Progenitor cell of endocrine pancreas (in vitro differentiated cells): ENCODE data around the gene KLF1. TPM values are rescaled to one million over a fixed set of nuclear protein-coding genes. Genes with fewer than 3 reads are reported as not detected.

ENCODE experiments used
- DNase-seq: peaks from one replicate; pipeline ENCODE4 v3.0.0; 2021; ENCODE audit warnings: low spot score; ENCODE audit not compliant: unreplicated experiment
- H3K27ac Mint-ChIP-seq: 2 replicates; pipeline ENCODE4 v1.8.0; 2021; ENCODE audit warnings: mild to moderate bottlenecking, moderate library complexity, mixed read lengths
- H3K27me3 Mint-ChIP-seq: 2 replicates; pipeline ENCODE4 v1.8.0; 2021; ENCODE audit warnings: mixed read lengths
- H3K36me3 Mint-ChIP-seq: 2 replicates; pipeline ENCODE4 v1.8.0; 2022; ENCODE audit warnings: mixed read lengths; ENCODE audit not compliant: insufficient read depth
- H3K4me1 Mint-ChIP-seq: 2 replicates; pipeline ENCODE4 v1.8.0; 2021; ENCODE audit warnings: low read depth, mixed read lengths
- H3K4me3 Mint-ChIP-seq: 2 replicates; pipeline ENCODE4 v1.8.0; 2021; ENCODE audit warnings: low read depth, mild to moderate bottlenecking, moderate library complexity, mixed read lengths
- H3K9me3 Mint-ChIP-seq: 2 replicates; pipeline ENCODE4 v1.8.0; 2021; ENCODE audit warnings: low read depth, mixed read lengths
- CTCF ChIP-seq: fragments of 200-600 bp; sonication (generic); IDR thresholded peaks from one replicate; pipeline ENCODE4 v1.5.0; 2021; ENCODE audit warnings: antibody characterized with exemption, mild to moderate bottlenecking; ENCODE audit not compliant: unreplicated experiment
- total RNA-seq: library from RNA; stranded (reverse); gene quantifications from 2 replicates; pipeline ENCODE4 v1.2.1, GENCODE V29; 2021

The KLF1 gene
- total RNA-seq, 1 donor from 2014 or later: not detected

- peak overlapping the region; percentile 97 for H3K27ac Mint-ChIP-seq
- H3K4me1 Mint-ChIP-seq: peaks cover 8% of the 10 kb centered on the region
- DNase-seq: no peak
Observed at GRCh38 chr19:12880551-12881171, 6.3 kb downstream of the KLF1 start.

GRCh38 chr19:12875086-12875485 is 11.9 kb downstream of the KLF1 start:
- Mint-ChIP-seq H3K36me3 (peaks cover 25% of the 10 kb centered on the region), H3K4me3 (no peak overlapping the region), H3K9me3 (peaks cover 8% of the 10 kb centered on the region), H3K4me1 (no peaks in the 10 kb centered on the region), H3K27me3 (no peaks in the 10 kb centered on the region), H3K27ac (no peak overlapping the region)
- no peak for DNase-seq
- TF ChIP-seq CTCF: no peak

More at GRCh38 chr19:12880551-12881171, 6.3 kb downstream of the KLF1 start:
- peak overlapping the region; percentile 82 for H3K4me3 Mint-ChIP-seq
- no peaks in the 10 kb centered on the region for H3K9me3 Mint-ChIP-seq
- peaks cover 3% of the 10 kb centered on the region for H3K36me3 Mint-ChIP-seq
- peaks cover 3% of the 10 kb centered on the region for H3K27me3 Mint-ChIP-seq
- no peak for TF ChIP-seq CTCF

- peaks cover 25% of the 10 kb centered on the region for H3K36me3 Mint-ChIP-seq
- TF ChIP-seq CTCF: no peak
- peaks cover under 1% of the 10 kb centered on the region for H3K27me3 Mint-ChIP-seq
- H3K9me3 Mint-ChIP-seq: peaks cover 8% of the 10 kb centered on the region
- no peak for DNase-seq
- H3K4me1 Mint-ChIP-seq: no peaks in the 10 kb centered on the region
- H3K27ac Mint-ChIP-seq: no peak overlapping the region
- no peak overlapping the region for H3K4me3 Mint-ChIP-seq
Observed at GRCh38 chr19:12873891-12874745, 12.9 kb downstream of the KLF1 start.

- DNase-seq: no peak
- peaks cover 8% of the 10 kb centered on the region for H3K9me3 Mint-ChIP-seq
- no peak overlapping the region for H3K27ac Mint-ChIP-seq
- no peak for TF ChIP-seq CTCF
- peaks cover 22% of the 10 kb centered on the region for H3K36me3 Mint-ChIP-seq
- H3K4me3 Mint-ChIP-seq: no peak overlapping the region
- H3K4me1 Mint-ChIP-seq: no peaks in the 10 kb centered on the region
- peaks cover 3% of the 10 kb centered on the region for H3K27me3 Mint-ChIP-seq
Observed at GRCh38 chr19:12872941-12873890, 13.8 kb downstream of the KLF1 start.

GRCh38 chr19:12872255-12872654 is 14.7 kb downstream of the KLF1 start:
- peaks cover 22% of the 10 kb centered on the region for H3K36me3 Mint-ChIP-seq
- H3K4me1 Mint-ChIP-seq: peaks cover under 1% of the 10 kb centered on the region
- peaks cover 3% of the 10 kb centered on the region for H3K27me3 Mint-ChIP-seq
- peaks cover 8% of the 10 kb centered on the region for H3K9me3 Mint-ChIP-seq
- TF ChIP-seq CTCF: no peak
- DNase-seq: no peak
- H3K27ac Mint-ChIP-seq: no peak overlapping the region
- no peak overlapping the region for H3K4me3 Mint-ChIP-seq
